HG03159 (cell line): Measurements from ENCODE around the gene PLB1.

Experiments used
- ATAC-seq: cut with Tn5 transposase; IDR thresholded peaks from one replicate; pipeline ENCODE4 v1.9.1; 2021; ENCODE audit warnings: mild to moderate bottlenecking, moderate library complexity; ENCODE audit not compliant: unreplicated experiment

The PLB1 gene

DNA sequence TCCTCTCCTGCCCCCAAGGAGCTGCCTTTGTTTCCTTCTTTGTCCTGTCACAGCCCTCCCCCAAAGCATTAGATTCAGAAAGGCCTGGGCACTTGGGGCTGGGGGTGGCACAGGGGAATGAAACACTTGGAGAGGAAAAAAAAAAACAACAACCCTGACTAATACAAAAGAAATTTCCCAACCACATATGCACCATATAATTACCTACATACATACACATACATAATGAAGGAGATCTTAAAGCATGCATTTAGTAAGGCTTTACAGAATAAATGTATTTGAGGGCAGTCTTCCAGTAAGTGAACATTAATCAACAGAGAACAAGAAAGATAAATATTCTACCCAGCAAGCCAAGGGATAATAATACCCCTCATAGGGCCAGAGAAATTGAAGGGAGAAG, 185.7 kb downstream of the PLB1 start:
- no peak for ATAC-seq

GRCh38 chr2:28683100-28683706, 187.3 kb downstream of the PLB1 start:
- ATAC-seq, result no peak

DNA sequence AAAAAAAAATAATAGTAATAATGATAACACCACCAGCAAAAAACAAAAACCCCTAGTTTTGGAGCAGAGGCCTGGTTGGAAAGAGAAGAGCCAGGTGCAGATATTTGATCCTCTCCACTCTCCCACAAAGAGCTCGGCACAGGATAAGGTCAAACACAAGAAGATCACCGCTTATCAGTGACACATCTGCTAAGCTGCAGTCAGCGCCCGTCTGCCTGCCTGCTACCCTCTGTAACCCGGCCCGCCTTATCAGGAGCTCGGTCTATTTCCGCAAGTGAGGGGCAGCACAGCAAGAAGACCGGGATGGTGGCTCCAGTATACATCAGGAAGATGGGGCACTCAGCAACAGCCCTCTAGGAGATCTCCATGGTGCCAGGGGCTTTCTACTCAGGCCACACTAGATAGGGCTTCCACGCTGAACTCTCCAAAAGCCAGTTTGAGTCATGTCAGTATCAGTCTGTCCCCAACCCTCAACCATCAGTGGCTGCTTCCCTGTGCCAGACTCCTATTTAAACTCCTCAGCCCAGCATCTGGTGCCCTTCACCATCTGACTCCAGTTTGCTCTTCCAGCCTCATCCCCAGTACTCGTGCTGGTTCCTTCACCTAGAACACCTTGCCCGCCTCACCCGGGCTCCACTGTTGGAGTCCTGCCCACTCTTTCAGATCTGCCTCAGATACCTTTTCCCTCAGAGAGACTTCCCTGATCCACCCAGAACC, 188.4 kb downstream of the PLB1 start:
- no peak for ATAC-seq

GRCh38 chr2:28687171-28687570, 191.3 kb downstream of the PLB1 start:
- ATAC-seq, result no peak

DNA sequence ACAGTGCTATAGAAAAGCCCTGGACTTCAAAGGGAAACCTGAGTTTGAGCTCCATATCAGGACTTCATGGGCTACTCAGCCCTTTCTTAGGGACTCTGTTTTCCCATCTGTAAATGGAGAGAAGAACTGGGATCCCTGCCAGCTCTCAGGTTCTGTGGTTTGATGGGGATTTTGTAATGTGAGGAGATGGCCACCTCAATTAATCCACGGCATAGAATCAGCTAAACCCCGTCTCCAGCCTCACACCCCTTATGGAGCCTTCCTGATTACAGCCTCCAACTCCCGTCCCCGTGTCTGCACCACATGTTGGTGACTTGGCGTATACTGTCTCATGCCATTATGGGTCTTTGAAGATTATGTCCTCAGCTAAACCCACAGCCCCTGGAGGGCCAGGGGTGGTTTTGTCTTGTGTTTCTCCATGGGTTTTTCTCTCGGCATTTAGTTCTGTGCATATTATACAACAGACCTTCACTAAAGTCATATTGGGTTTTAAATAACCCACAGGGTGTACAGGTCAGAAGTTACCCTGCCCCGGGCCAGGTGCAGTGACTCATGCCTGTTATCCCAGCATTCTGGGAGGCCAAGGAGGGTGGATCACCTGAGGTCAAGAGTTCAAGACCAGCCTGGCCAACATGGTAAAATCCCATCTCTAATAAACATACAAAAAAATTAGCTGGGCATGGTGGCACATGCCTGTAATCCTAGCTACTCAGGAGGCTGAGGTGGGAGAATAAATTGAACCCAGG, 192.0 kb downstream of the PLB1 start:
- no peak for ATAC-seq

DNA sequence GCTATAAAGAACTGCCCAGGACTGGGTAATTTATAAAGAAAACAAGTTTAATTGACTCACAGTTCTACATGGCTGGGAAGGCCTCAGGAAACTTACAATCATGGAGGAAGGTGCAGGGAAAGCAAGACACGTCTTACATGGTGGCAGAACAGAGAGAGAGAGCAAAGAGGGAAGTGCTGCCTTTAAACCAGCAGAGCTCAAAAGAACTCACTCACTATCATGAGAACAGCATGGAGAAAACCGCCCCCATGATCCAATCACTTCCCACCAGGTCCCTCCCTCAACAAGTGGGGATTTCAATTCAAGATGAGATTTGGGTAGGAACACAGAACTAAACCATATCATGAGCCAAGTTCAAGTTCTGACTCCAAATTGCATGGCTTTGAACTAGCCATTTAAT, 193.0 kb downstream of the PLB1 start:
- ATAC-seq, result no peak

- ATAC-seq, result no peak
These were observed 193.9 kb downstream of the PLB1 start for GRCh38 chr2:28689771-28690170.

GRCh38 chr2:28692411-28692810, 196.6 kb downstream of the PLB1 start:
- ATAC-seq, result no peak

DNA sequence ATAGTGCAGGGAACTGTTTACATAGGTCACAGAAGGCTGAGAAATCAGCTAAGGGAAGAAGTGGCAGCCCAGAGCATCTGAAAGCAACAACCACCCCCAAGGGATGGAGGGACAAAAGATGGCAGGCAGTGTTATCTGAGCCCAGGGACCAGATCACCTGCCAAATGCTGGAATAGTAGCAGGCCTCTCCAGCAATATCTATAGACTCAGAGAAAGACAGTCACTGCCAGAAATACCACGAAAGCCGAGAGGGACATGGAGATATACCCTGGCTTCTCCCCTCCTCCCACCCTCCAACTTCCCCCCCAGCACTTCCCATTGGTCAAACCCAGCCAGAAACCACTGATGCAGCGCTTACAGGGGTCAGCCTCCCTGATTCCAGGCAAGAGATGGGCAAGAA, 197.4 kb downstream of the PLB1 start:
- ATAC-seq, result no peak
